Measurements from ENCODE around the gene SGCA. TPM values are rescaled to one million over a fixed set of nuclear protein-coding genes. Genes with fewer than 3 reads are reported as not detected.

Gene SGCA
- total RNA-seq, 4 donors from 2014 or later, result 1.1 to 4.9 (median 2.6) TPM; not detected in 1

GRCh38 chr17:50165466-50165865 lies 339 bp upstream of the SGCA start:
- no peak for DNase-seq (ENCODE audit: low spot score)

GRCh38 chr17:50166518-50167181 lies 845 bp downstream of the SGCA start:
- TF ChIP-seq, protein P1, sequence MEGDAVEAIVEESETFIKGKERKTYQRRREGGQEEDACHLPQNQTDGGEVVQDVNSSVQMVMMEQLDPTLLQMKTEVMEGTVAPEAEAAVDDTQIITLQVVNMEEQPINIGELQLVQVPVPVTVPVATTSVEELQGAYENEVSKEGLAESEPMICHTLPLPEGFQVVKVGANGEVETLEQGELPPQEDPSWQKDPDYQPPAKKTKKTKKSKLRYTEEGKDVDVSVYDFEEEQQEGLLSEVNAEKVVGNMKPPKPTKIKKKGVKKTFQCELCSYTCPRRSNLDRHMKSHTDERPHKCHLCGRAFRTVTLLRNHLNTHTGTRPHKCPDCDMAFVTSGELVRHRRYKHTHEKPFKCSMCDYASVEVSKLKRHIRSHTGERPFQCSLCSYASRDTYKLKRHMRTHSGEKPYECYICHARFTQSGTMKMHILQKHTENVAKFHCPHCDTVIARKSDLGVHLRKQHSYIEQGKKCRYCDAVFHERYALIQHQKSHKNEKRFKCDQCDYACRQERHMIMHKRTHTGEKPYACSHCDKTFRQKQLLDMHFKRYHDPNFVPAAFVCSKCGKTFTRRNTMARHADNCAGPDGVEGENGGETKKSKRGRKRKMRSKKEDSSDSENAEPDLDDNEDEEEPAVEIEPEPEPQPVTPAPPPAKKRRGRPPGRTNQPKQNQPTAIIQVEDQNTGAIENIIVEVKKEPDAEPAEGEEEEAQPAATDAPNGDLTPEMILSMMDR (IDR thresholded peaks at IDR 0.05), result no peak
- DNase-seq (ENCODE audit: low spot score), result no peak
- no peak for ATAC-seq (ENCODE audit: low FRiP score)

More at GRCh38 chr17:50165466-50165865, 339 bp upstream of the SGCA start:
- ATAC-seq (ENCODE audit: low FRiP score), result no peak
- TF ChIP-seq, protein P1 (IDR thresholded peaks at IDR 0.05), result no peak

GRCh38 chr17:50167371-50167770 lies 1.6 kb downstream of the SGCA start:
- DNase-seq (ENCODE audit: low spot score) (no peak), ATAC-seq (ENCODE audit: low FRiP score) (no peak)
- TF ChIP-seq, protein P1 (IDR thresholded peaks at IDR 0.05), result no peak

GRCh38 chr17:50168319-50168718 lies 2.5 kb downstream of the SGCA start:
- DNase-seq (ENCODE audit: low spot score), result no peak
- ATAC-seq (ENCODE audit: low FRiP score), result no peak
- TF ChIP-seq, protein P1 (IDR thresholded peaks at IDR 0.05), result no peak

DNA sequence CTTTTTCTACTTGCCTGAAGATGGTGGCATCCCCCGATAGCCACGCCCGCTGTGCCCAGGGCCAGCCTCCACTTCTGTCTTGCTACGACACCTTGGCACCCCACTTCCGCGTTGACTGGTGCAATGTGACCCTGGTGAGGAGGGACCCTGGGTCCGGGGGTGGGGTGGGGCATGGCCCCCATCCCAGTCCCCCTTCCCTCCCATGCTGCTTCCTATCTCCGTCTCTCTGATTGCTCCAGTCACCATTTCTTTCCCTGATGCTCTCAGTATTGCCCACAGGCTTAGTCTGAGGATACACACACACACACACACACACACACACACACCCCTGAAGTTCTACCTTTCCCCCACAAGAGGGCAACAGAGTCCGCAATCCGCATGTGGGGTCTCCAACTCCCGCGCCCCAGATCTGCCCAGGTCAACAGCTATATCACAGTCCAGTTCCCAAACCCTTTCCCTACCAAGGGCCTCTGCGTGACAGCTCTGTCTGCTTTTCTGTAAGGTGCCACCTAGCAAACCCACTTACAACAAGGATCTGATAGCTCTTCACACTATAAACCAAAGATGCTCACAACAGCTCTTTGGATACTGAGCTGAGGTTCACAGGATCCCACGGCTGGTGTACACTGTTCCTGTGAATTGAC lies 3.4 kb downstream of the SGCA start:
- TF ChIP-seq, protein P1 (IDR thresholded peaks at IDR 0.05), result peak in 2 of 3 donors; percentile 59 to 63
- no peak for DNase-seq (ENCODE audit: low spot score)
- ATAC-seq (ENCODE audit: low FRiP score), result peak; percentile 67

DNA sequence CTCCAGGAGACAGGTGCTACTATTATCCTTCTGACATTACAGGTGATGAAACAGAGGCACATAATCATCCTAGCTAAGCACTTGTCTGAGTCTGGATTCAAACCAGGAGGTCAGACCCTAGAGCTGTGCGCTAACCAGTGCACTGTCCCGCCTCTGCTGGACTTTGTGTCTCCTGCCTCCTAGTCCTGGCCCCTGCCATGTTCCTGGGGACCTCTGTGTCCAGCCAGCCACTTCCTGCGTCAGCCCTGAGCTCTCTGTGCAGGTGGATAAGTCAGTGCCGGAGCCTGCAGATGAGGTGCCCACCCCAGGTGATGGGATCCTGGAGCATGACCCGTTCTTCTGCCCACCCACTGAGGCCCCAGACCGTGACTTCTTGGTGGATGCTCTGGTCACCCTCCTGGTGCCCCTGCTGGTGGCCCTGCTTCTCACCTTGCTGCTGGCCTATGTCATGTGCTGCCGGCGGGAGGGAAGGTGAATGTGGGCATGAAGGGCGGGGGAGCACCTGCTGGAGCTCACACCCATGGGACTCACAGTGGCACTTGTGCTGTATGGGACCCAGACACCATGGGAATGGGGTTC lies 4.2 kb downstream of the SGCA start:
- ATAC-seq (ENCODE audit: low FRiP score) (no peak), DNase-seq (ENCODE audit: low spot score) (no peak)
- TF ChIP-seq, protein P1 (IDR thresholded peaks at IDR 0.05), result no peak
